NCI-H146 (cell line): ENCODE results near the gene SLC22A12.
"Not testable (repeated sequence)": the region's sequence is repeated elsewhere in the genome, so short reads cannot be mapped to it uniquely, and the experiment has no call there.

Experiments used
- DNase-seq: peaks from one replicate; lab custom pipeline; 2025; lab: John Stamatoyannopoulos, UW

SLC22A12 gene

GRCh38 chr11:64585150-64585549 lies 5.9 kb upstream of the SLC22A12 start:
- no peak for DNase-seq

DNA sequence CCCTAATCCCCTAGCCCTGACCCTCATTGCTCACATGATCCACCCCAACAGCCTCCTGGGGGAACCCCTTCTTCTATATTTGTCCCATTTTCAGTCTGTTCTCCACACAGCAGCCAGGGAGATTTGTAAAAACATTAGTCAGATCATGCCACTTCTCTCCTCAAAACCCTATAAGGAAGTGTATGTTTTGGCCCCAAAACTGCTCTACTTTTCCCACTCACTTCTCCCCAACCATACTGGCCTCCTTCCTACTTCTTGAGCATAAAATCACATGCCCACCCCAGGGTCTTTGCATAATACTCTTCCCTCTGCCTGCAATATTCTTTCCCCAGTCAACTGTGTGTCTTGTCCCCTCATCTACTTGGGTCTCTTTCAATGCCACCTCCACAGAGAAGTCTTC lies 4.7 kb upstream of the SLC22A12 start:
- no peak for DNase-seq

DNA sequence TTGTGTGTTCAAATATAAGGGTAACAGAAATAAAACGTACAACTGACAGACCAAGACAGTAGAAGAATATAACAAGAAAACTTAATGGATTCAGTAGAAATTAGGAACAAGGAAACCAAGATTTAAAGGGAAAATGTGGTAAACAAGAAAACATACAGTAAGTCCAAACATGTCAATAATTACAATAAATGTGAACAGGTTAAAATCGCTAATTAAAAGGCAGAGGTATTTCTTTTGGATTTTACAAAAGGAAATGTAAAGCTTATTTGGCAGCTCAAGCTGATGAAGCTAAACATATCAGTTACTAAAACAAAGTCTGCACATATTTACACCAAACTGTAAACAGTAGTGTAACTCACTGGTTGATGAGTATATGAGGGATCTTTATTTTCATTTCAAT lies 2.3 kb upstream of the SLC22A12 start:
- no peak for DNase-seq

DNA sequence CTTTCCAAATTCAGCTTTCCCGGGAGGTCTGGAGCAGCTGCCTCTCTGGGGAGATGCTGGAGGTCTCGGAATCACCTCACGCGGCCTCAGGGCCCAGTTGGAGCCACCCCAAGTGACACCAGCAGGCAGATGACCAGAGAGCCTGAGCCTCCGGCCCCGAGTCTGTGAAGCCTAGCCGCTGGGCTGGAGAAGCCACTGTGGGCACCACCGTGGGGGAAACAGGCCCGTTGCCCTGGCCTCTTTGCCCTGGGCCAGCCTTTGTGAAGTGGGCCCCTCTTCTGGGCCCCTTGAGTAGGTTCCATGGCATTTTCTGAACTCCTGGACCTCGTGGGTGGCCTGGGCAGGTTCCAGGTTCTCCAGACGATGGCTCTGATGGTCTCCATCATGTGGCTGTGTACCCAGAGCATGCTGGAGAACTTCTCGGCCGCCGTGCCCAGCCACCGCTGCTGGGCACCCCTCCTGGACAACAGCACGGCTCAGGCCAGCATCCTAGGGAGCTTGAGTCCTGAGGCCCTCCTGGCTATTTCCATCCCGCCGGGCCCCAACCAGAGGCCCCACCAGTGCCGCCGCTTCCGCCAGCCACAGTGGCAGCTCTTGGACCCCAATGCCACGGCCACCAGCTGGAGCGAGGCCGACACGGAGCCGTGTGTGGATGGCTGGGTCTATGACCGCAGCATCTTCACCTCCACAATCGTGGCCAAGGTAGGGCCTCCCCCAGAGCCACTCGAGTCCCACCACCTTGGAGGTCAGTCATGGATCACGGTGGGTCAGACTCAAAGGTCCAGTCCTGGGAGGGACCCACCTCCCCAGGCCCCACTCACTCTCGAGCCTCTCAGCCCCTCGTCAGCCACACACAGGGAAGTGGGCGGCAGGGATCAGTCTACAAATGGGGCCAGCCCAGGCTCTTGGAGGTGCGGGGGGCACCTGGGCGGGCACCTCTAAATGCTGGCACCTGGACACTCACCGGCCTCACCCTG lies 525 bp downstream of the SLC22A12 start:
- DNase-seq, result no peak

DNA sequence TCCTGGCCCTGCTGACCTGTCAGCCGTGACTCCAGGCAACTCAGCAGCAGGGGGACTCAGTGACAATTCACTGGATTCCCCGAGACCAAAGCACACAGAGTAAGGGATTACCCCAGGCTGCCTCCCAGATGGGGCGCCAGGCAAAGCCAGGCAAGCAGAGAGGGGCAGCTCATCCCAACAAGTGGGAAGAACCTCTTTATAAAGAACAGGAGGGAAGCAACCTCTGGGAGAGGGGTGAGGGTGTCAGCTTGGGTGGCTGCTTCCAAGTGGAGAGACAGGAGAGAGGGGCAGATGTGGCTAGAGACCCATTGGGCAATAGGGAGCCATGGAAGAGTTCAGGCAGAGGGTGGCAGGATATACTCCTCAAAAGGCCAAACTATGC lies 1.2 kb downstream of the SLC22A12 start:
- DNase-seq, result no peak

GRCh38 chr11:64592656-64593055 lies 1.6 kb downstream of the SLC22A12 start:
- no peak for DNase-seq

- DNase-seq, result no peak
These were observed 2.4 kb downstream of the SLC22A12 start for GRCh38 chr11:64593156-64594105.

DNA sequence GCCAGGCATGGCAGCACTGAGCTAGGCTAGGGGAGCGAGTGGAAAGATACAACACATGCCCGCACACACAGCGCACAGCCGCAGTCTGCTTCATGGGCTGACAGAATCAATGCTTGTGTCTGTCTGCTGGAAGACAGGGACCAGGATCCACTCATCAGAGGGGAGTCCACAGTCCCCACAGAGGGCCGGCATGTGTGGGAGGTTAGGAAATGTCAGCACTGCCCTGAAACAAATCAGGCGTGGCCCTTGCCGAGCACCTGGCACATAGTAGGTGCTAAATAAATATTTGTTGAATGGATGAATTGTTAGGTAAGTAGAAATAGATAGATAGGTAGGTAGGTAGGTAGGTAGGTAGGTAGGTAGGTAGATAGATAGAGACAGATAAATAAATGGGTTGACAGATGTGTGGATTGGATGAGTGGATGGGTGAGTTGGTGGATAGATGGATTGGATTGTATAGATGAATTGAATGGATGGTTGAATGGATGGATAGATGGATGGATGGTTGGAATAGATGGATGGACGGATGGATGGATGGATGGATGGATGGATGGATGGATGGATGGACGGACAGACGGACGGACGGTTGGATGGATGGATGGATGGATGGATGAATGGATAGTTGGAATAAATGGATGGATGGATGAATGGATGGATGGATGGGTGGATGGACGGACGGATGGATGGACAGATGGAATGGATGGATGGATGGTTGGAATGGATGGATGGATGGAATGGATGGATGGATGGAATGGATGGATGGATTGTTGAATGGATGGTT lies 3.3 kb downstream of the SLC22A12 start:
- no peak for DNase-seq

DNA sequence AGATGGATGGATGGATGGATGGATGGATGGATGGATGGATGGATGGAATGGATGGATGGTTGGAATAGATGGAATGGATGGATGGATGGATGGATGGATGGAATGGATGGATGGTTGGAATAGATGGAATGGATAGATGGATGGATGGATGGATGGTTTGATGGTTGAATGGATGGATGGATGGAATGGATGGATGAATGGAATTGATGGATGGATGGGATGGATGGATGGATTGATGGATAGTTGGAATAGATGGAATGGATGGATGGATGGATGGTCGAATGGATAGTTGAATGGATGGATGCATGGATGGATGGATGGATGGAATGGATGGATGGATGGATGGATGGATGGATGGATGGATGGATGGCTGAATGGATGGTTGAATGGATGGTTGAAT lies 4.9 kb downstream of the SLC22A12 start:
- not testable (repeated sequence) for DNase-seq

DNA sequence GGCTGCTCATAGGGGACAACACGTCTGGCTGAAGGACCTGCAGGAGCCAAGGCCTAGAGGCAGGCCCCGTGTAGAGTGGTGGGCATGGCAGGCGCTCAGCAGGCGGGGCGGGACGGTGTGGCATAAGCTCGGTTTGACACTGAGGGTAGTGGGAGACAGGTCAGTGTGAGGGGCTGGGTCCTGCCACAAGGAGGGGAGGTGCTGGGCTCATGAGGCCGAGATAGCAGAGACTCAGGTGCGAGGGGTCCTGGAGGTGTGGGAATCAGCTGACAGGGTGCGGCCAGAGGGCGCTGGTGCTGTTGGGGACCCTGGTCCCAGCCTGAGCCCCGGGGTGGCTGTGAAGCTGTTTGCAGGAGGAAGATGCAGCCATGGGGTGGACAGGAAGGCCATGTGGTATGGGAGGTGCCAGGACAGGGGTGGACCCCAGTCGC lies 6.7 kb downstream of the SLC22A12 start:
- no peak for DNase-seq

DNA sequence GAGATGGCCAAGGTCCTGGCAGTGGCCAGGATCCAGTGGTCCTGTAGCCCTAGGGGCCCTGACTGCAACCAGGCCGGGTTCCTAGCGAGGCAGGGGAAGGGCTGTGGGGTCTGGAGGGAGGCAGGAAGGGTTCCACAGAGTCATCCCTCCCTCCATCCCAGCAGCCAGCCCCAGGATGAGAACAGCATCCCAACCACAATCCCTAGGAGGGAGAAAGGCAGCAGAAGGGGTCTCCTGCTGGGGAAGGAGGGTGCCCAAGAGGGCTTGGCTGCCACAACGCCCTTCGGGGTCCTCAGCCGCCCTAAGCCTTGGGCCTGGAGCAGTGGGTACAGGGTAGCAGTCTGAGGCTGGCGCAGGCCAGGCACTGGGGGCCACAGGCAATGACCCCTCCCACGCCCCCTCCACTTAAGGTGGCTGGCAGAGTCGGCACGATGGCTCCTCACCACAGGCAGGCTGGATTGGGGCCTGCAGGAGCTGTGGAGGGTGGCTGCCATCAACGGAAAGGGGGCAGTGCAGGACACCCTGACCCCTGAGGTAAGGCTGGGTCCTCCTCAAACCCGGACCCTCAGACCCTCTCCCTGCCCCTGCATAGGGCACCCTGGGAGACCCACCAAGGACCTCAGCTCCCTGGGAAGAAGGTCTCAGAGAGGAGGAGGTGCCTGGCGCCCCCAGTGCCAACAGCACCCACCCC lies 7.2 kb downstream of the SLC22A12 start:
- DNase-seq, result no peak

- DNase-seq, result no peak
These were observed 8.0 kb downstream of the SLC22A12 start for GRCh38 chr11:64598797-64599697.

DNA sequence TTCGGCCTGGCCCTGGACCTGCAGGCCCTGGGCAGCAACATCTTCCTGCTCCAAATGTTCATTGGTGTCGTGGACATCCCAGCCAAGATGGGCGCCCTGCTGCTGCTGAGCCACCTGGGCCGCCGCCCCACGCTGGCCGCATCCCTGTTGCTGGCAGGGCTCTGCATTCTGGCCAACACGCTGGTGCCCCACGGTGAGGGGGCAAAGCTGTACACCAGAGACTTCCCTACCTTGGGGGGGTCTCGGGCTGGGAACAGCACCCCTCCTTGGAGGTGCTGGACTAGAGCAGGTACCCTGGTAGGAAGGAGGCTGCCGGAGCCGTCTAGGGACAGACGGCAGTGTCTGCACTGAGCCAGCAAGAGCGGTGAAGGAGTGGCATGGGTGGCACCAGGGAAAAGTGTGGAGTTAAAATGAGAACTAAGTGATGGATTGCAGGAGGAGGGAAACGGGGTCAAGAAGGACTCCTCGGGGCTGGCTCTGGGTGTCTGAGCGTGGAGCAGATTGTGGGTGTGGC lies 8.7 kb downstream of the SLC22A12 start:
- no peak for DNase-seq

GRCh38 chr11:64600281-64600992 lies 9.4 kb downstream of the SLC22A12 start:
- DNase-seq, result no peak

DNA sequence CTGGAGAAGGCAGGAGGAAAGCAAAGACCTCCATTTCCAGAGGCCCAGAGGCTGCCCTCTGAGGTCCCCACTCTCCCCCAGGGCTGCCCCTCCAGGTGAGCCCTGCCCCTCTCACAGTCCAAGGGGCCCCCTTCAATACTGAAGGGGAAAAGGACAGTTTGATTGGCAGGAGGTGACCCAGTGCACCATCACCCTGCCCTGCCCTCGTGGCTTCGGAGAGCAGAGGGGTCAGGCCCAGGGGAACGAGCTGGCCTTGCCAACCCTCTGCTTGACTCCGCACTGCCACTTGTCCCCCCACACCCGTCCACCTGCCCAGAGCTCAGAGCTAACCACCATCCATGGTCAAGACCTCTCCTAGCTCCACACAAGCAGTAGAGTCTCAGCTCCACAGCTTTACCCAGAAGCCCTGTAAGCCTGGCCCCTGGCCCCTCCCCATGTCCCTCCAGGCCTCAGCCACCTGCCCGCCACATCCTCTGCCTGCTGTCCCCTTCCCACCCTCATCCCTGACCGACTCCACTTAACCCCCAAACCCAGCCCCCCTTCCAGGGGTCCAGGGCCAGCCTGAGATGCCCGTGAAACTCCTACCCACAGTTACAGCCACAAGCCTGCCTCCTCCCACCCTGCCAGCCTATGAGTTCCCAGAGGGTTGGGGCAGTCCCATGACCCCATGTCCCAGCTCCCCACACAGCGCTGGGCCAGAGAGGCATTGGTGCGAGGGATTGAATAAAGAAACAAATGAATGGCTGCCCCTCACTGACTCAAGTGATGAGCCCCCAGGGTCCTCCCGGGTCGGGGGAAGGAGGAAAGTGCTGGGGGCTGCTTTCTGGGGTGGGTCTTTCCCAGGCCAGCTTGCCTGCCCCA lies 10.8 kb downstream of the SLC22A12 start:
- DNase-seq, result no peak

GRCh38 chr11:64602466-64603070 lies 11.5 kb downstream of the SLC22A12 start:
- DNase-seq, result no peak

DNA sequence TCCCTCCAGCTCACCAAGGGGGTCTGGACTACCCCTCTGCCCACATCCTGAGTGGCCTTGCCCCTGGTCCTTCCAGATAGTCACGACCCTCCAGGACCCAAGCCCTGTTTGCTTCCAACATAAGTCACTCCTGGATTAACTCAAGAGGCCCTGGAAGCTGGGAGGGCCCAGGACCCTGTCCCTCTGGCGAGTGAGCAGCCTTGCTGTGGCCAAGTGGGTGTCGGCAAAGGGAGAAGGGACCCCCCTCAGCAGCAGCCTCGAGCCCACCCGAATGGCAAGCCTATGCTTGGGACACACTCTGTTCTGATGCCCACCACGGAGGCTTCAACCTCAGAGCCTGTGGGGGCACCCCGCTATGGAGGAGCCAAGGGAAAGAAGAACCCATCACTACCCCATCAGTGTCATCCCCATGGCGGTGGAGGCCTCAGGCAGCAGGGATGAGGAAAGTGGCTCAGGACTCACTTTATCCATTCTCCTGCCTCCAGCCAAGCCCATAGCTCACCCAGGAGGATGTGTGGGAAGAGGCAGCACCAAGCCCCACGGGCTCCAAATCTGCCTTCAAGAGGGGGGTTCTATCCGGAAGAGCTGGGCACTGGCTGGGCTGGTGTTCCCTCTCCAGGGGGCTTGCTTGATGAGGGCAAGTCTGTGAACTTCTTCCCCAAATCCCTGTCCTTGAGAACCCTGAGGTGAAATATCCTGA lies 12.5 kb downstream of the SLC22A12 start:
- DNase-seq, result no peak
